ENCODE measurements around the gene RMDN3.

DNA sequence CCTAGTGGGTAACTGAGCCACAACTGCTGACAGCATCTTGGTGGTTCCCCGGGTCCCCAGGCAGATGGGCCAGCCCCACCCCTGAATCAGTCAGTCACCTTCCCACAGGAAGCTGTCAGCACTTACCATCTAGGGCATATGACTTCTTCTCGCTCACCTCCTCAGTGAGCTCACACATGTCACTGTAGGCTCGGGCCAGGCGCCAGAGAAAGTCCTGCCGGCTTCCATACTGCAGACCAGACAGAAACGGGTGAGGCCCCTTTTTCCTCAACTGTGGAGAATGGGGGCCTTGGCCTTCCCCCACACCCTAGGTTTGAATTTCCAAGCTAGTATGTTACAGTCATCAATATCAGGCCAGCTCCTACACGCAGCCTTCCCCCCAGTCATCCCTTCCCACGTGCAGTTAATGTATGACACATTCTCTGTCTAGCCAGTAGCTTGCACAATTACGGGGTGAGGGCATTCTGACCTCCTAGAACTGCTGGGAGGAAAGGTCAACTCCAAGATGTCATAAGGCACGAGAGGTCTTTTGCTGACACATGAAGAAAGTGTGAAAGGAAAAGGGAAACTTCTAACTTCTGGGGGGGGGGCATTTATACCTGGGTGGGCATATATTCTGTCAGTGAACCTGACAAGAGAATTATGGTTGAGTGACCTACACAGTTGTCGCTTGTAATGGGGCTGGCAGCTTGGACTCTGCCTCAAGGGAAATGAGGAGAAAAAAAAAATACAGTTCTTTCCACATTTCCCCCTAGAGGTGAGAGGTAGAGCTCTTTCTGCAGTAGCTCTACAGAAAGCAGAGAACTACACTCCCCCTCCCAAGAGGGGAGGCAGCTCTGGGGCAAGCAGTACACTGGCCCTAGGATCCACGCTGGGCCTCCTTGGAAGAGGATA, 10.9 kb downstream of the RMDN3 start:
- TF ChIP-seq CTCF (IDR thresholded peaks at IDR 0.05; ENCODE audit: insufficient read depth, low read length) (no peak), POLR2AphosphoS5 (IDR thresholded peaks at IDR 0.05; ENCODE audit: low read depth) (no peak), GABPA (IDR thresholded peaks at IDR 0.05; ENCODE audit: low read depth) (no peak)
- TF ChIP-seq, protein P1, sequence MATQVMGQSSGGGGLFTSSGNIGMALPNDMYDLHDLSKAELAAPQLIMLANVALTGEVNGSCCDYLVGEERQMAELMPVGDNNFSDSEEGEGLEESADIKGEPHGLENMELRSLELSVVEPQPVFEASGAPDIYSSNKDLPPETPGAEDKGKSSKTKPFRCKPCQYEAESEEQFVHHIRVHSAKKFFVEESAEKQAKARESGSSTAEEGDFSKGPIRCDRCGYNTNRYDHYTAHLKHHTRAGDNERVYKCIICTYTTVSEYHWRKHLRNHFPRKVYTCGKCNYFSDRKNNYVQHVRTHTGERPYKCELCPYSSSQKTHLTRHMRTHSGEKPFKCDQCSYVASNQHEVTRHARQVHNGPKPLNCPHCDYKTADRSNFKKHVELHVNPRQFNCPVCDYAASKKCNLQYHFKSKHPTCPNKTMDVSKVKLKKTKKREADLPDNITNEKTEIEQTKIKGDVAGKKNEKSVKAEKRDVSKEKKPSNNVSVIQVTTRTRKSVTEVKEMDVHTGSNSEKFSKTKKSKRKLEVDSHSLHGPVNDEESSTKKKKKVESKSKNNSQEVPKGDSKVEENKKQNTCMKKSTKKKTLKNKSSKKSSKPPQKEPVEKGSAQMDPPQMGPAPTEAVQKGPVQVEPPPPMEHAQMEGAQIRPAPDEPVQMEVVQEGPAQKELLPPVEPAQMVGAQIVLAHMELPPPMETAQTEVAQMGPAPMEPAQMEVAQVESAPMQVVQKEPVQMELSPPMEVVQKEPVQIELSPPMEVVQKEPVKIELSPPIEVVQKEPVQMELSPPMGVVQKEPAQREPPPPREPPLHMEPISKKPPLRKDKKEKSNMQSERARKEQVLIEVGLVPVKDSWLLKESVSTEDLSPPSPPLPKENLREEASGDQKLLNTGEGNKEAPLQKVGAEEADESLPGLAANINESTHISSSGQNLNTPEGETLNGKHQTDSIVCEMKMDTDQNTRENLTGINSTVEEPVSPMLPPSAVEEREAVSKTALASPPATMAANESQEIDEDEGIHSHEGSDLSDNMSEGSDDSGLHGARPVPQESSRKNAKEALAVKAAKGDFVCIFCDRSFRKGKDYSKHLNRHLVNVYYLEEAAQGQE (IDR thresholded peaks at IDR 0.05; ENCODE audit: insufficient replicate concordance, low read depth): no peak
